D721Med (cell line): ENCODE data around the gene NCKAP5L.
"Not testable (repeated sequence)": the region's sequence is repeated elsewhere in the genome, so short reads cannot be mapped to it uniquely, and the experiment has no call there.

Experiments used
- DNase-seq: peaks from one replicate; pipeline ENCODE4 v3.0.0; 2011; ENCODE audit warnings: low spot score; ENCODE audit not compliant: insufficient read length
- FAIRE-seq: peaks from 2 replicates; lab custom pipeline; 2011; peaks lifted over from hg19 to GRCh38; lab: Jason Lieb, UNC
- TF ChIP-seq, protein P1 (sequence below): IDR thresholded peaks from 2 replicates; pipeline ENCODE4 v1.5.1; 2012; ENCODE audit warnings: mild to moderate bottlenecking, control low read depth; ENCODE audit not compliant: insufficient read depth; ENCODE audit errors: missing control alignments

Gene NCKAP5L

DNA sequence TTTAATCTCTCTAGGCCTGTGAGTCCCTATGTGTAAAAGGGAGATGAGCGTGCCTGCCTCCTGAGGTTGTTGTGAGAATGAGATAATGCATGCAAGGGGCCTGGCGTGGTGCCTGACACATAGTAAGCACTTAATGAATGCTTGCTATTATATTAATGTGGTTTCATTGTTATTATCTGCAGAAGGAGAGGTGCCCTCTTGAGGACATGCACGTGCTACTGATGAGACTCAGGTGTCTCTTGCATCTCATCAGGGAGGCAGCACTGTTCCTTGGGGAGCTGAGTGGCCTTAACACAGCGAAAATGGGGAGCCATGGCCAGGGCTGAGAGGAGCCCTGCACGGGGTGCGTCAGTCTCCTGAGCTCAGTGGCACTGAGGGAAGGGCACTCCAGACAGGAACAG, 44.6 kb upstream of the NCKAP5L start:
- FAIRE-seq: no peak
- DNase-seq: no peak
- TF ChIP-seq, protein P1, sequence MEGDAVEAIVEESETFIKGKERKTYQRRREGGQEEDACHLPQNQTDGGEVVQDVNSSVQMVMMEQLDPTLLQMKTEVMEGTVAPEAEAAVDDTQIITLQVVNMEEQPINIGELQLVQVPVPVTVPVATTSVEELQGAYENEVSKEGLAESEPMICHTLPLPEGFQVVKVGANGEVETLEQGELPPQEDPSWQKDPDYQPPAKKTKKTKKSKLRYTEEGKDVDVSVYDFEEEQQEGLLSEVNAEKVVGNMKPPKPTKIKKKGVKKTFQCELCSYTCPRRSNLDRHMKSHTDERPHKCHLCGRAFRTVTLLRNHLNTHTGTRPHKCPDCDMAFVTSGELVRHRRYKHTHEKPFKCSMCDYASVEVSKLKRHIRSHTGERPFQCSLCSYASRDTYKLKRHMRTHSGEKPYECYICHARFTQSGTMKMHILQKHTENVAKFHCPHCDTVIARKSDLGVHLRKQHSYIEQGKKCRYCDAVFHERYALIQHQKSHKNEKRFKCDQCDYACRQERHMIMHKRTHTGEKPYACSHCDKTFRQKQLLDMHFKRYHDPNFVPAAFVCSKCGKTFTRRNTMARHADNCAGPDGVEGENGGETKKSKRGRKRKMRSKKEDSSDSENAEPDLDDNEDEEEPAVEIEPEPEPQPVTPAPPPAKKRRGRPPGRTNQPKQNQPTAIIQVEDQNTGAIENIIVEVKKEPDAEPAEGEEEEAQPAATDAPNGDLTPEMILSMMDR: peak; percentile 8

DNA sequence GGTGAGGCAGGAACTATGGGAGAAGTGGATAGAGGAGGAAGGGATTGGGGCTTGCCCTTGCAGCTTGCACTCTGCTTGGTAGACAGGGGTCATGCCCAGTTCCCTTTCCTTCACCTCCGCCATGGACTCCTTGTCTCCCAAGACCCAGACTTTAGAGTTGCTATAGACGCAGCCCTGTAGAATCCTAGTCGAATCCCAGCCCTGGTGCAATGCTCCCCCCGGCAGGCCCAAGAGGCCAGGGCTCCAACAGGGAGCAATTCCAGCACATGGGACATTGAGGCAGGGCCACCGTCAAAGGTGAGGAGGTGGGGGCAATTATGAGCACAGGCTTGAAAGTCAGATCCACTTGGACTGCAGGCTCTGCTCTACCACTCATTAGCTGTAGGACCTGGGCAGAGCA, 44.2 kb upstream of the NCKAP5L start:
- TF ChIP-seq, protein P1: no peak
- no peak for FAIRE-seq
- no peak for DNase-seq

DNA sequence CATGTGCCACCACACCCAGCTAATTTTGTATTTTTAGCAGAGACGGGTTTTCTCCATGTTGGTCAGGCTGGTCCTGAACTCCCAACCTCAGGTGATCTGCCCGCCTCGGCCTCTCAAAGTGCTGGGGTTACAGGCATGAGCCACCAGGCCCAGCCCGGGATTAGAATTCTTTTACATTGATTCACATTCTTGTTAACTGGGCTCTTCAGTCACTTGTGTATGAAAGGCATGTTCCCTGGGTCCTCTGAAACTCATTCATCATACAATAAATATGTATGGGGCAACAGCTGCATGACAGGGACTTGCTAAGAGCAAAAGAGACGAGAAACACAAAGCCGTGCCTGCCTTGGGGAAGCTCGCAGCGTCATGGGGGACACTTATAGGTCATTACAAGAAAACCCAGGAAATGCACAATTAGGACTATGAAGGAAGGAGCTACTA, 43.6 kb upstream of the NCKAP5L start:
- FAIRE-seq: not testable (repeated sequence)

DNA sequence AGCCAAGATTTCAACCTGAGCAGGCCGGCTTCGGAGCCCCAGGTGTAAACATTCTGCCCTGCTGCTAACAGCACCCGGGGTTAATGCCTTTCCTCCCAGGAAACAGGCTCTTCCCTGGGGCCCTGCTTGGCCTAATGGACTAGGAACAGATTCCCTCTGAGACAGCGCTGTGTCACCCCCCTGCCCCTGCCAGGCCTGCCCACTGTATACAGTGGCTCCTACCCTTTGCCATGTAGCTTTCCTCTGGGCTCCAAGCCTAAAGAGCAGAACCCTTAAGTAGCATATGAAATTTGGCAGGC, 43.0 kb upstream of the NCKAP5L start:
- TF ChIP-seq, protein P1: no peak
- FAIRE-seq (no peak), DNase-seq (no peak)

More for the DNA sequence above, 43.6 kb upstream of the NCKAP5L start:
- not testable (repeated sequence) for DNase-seq

DNA sequence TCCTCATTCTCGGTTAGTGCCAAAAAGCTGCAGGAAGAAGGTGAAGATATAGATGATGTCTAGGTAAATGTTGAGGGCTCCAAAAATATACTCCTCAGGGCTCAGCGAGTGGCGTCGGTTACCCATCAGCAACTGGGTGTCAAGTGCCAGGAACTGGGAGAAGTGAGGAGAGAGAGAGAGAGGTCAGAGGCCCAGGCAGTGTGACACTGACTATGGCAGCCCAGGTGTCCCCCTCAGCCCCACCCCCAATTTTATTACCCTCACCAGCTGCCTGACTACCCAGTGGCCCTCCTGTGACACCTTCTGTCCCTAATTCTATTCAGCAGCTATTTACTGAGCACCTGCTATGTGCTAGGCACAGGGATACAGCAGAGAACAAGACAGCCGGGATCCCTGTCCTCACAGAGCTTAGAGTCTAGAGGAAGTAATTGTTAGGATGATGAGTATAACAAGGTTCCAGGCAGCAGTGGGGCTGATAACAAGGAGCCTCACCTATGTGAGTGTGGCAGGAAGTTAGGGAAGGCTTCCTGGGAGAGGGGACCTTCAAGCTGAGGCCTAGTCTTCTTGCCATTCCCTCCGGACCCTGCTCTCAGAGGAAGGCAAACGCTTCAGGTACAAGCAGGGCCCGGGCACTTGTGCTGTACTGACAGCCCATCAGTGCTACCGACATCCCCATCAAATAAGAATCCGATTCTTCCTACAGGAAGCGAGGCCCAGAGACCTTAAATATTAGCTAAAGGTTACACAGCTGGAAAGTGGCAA, 42.5 kb upstream of the NCKAP5L start:
- no peak for DNase-seq
- TF ChIP-seq, protein P1: no peak
- no peak for FAIRE-seq

DNA sequence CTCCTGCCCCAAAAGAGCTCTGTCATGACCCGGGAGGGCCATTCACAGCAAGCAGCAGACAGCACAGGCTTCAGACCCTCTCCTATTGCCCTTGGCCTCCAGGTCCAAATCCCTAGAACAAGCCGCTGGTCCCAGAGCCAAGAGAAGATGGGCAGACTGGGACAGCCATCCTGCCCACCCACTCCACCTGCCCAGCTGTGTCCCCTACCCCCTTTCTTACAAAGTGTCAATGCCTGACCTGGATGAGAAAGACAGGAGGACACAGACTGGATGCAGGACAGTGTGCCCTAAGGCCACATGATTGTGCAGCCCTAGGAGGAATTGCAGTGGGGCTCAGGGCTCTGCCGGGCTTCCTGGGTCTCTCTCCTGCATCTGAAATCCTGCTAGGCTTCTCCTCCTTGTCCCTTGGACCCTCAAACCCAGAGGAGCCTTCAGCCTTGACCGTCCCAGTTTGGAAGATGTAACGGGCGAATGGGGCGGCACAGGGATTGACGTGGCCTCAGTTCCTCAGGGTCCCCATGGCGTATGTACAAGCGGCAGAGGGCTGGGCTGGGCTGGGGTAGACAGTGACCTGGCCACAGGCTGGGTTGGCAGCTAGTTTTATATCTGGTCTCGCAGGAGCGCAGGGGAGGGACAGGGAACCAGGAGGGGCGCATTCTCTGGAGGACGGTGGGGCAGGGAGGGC, 41.7 kb upstream of the NCKAP5L start:
- TF ChIP-seq, protein P1: no peak
- DNase-seq (no peak), FAIRE-seq (no peak)

DNA sequence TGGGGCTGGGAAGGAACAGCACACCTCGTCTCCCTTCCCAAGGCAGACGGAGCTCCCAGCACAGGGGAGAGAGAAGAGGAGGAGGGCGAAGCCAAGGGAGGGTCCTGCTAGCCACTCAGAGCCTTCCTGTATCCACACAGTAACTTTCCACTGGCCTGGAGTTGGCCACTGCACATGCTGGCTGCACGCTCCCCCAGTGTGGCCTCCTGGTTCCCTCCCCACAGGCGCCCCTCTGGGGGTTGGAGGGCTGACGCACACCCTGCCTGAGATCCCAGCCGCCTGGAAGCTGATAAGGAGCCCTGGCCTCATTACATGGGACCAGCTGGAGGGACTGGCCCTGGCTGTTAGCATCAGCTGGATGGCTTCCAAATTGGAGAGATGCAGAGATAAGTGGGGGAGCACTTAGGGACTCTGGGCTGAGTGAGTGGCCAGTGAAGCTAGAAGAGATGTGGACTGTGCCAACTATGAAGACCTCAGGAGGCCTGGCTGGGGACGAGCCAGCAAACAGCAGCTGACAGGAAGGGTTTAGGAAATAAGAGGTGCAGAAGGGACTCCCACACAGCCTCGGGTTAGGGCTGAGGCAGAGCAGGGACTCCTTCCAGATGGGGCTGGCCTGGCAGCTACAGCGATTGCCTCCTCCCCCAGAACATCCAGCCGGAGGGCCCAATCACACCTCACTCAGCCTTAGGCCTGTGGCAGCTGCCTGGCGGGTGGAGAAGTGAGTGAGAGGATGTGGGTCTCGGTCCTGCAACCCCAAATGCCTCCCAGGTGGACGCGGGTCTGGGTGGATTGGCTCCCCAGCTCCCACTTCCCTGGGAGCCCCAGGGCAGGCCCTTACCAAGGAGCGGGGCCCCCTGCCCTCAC, 41.0 kb upstream of the NCKAP5L start:
- no peak for DNase-seq
- TF ChIP-seq, protein P1: no peak
- FAIRE-seq: no peak
